Adrenal gland (tissue), 12 donors: Measurements from ENCODE around the gene CCSER1. TPM values are rescaled to one million over a fixed set of nuclear protein-coding genes. Genes with fewer than 3 reads are reported as not detected.
A peak's percentile ranks its signal among the peaks of the same experiment; 100 is the strongest.

ENCODE experiments used
- DNase-seq, 7 donors: peaks; one replicate each; pipeline ENCODE4 v3.0.0-alpha.2; 2019 to 2020
- H3K27ac ChIP-seq, 5 donors: fragments of 200-600 bp; sonication (generic) in 4 of 5; 1 replicate in 3 of 5; 2 replicates in 2 of 5; pipeline versions ENCODE4 v1.5.1 to v1.8.0; 2016 to 2020; ENCODE audit warnings: mild to moderate bottlenecking in 1 of 5
- H3K27me3 ChIP-seq: fragments of 200-600 bp; 2 replicates; pipeline ENCODE4 v1.8.0; 2021
- H3K36me3 ChIP-seq, 2 donors: fragments of 200-600 bp; replicated peaks in 1 of 2; 1 replicate in 1 of 2; 2 replicates in 1 of 2; pipeline versions ENCODE4 v1.5.1 to v1.8.0; 2018 to 2022
- H3K4me1 ChIP-seq, 2 donors: fragments of 200-600 bp; replicated peaks in 1 of 2; 1 replicate in 1 of 2; 2 replicates in 1 of 2; pipeline versions ENCODE4 v1.5.1 to v1.8.0; 2018 to 2021
- H3K4me3 ChIP-seq, 4 donors: fragments of 200-600 bp; sonication (generic) in 3 of 4; one replicate each; pipeline ENCODE4 v1.5.1; 2016 to 2018
- H3K9me3 ChIP-seq, 3 donors: fragments of 200-600 bp; sonication (generic) in 1 of 3; replicated peaks in 1 of 3; 1 replicate in 2 of 3; 2 replicates in 1 of 3; pipeline versions ENCODE4 v1.5.1 to v1.8.0; 2016 to 2021
- POLR2A ChIP-seq, 2 donors: fragments of 450-650 bp; IDR thresholded peaks; one replicate each; pipeline ENCODE4 v1.6.1; 2017; ENCODE audit warnings: antibody characterized with exemption in 2 of 2, mild to moderate bottlenecking in 2 of 2, moderate library complexity in 1 of 2
- WGBS, 4 donors: extraction: QIAGEN DNeasy Blood & Tissue Kit in 2 of 4; methylation state at CpG; one replicate each; pipeline versions ENCODE4 v1.1.5 to v1.1.7; 2013 to 2017; 5-methylcytosine and 5-hydroxymethylcytosine counted together
- intact Hi-C, 2 donors: fragments of 100-400 bp; cut with DNase I; formaldehyde crosslinking; loops; one replicate each; pipeline versions ENCODE4 v1.14.1 to v1.15.0; 2022 to 2023
- polyA plus RNA-seq, 3 donors: library from polyadenylated mRNA; stranded (reverse); fragments of 200-250 nt in 2 of 3; fragments of 350-450 nt in 1 of 3; fragmentation: Illumina TruSeq in 1 of 3; extraction: RNeasy Lipid Tissue Mini Kit (QIAGEN cat#74804) in 1 of 3; gene quantifications; one replicate each; pipeline ENCODE4 v1.2.3, GENCODE V29; 2013 to 2014
- total RNA-seq, 9 donors: library from RNA; depleted of rRNA in 4 of 9; stranded (reverse); fragments of >200 nt in 4 of 9; fragments of 120-200 nt in 1 of 9; fragmentation: NEBNext Ultra II Directional in 1 of 9; extraction: Animal tissue kit (Norgen Biotek cat#: 25700) in 1 of 9; gene quantifications; one replicate each; pipeline versions ENCODE4 v1.1.0 to v1.2.4, GENCODE V29; 2013 to 2023
- TF ChIP-seq, protein P1 (sequence below), 6 experiments: fragments of 450-650 bp in 4 of 6; fragments of 200-600 bp in 2 of 6; sonication (generic) in 1 of 6; IDR thresholded peaks; 1 replicate in 5 of 6; 2 replicates in 1 of 6; pipeline versions ENCODE4 v1.5.1 to v1.8.0; 2016 to 2021; ENCODE audit warnings: antibody characterized with exemption in 6 of 6, mild to moderate bottlenecking in 2 of 6, moderate library complexity in 1 of 6
- donor health status: healthy with polysubstance abuse.
- donor health status: Bipolar disorder and iron deficiency.
- donor health status: DM: yes; HTN: yes; CAD: no.
- donor health status: DM: no; HTN: no; CAD: no.
- donor health status: DM: no; HTN: no; CAD: no.
- donor health status: DM: yes; HTN: yes; CAD: no.

Gene CCSER1
- total and polyA plus RNA-seq, 12 donors: 0.14 to 11.7 (median 2.3) TPM; not detected in 1

DNA sequence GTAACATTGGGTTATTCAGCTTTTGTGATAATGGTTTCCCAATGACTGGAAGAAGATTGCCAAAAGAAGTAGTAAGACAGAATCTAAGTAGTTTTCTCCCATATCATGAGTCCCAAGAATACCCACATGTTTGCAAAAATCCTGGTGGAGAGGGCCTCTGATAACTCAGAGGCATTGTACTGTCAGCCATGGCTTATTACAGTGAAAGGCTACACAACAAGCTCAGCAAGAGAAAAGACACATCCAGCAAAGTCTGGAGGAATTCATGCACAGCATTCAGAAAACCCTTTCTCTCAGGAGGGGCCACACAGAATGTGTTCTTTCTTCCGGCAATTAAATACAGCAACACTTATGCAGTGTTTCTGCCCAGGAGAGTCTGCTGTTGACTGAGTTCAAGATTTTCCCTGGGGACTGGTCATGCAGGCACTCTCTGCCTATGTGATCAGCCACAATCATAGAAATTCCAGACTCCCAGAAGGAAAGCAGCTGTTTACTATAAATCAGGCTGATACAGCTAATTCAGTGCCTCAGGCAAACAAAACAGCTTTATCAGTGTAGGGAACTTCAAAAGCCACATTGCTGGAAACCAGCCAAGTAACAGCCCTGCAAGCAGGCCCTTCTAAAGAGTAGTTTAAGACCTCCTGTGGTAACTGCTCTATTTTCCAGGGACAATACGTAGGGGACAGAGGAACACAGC lies 937.1 kb downstream of the CCSER1 start:
- H3K27me3 ChIP-seq: no peaks in the 10 kb centered on the region
- DNase-seq: peak; percentile 16 to 71 (median 26)
- H3K27ac ChIP-seq: no peak overlapping the region
- H3K36me3 ChIP-seq: no peaks in the 10 kb centered on the region
- intact Hi-C loops: no loop called here
- WGBS, 4 donors: 34 to 50% (median 43%) methylated on average over 2 of the region's 2 CpGs
- peaks cover 9% of the 10 kb centered on the region in 2 donors for H3K4me1 ChIP-seq
- H3K4me3 ChIP-seq: no peak overlapping the region
- TF ChIP-seq, protein P1, sequence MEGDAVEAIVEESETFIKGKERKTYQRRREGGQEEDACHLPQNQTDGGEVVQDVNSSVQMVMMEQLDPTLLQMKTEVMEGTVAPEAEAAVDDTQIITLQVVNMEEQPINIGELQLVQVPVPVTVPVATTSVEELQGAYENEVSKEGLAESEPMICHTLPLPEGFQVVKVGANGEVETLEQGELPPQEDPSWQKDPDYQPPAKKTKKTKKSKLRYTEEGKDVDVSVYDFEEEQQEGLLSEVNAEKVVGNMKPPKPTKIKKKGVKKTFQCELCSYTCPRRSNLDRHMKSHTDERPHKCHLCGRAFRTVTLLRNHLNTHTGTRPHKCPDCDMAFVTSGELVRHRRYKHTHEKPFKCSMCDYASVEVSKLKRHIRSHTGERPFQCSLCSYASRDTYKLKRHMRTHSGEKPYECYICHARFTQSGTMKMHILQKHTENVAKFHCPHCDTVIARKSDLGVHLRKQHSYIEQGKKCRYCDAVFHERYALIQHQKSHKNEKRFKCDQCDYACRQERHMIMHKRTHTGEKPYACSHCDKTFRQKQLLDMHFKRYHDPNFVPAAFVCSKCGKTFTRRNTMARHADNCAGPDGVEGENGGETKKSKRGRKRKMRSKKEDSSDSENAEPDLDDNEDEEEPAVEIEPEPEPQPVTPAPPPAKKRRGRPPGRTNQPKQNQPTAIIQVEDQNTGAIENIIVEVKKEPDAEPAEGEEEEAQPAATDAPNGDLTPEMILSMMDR (IDR thresholded peaks at IDR 0.05): no peak
- no peak for TF ChIP-seq POLR2A (IDR thresholded peaks at IDR 0.05)
- no peaks in the 10 kb centered on the region for H3K9me3 ChIP-seq

DNA sequence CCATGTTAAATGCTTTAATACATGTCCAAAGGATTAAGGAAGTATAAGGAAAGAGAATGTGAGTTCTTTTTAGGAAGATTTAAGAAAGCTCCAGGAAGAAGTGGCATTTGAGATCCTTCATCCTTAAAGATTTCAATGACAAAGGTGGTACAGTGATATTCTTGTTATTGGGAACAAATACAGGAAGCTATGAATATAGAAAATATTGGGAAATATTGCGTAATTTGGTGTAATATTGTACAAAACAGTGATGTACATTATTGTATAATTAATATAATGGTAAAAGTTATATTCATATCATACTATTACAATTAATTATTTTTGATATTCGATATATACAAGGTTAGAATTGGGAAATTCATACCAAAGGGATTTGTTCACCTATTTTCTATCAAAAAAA lies 937.9 kb downstream of the CCSER1 start:
- Histone ChIP-seq H3K4me3 (no peak overlapping the region), H3K27ac (no peak overlapping the region), H3K36me3 (no peaks in the 10 kb centered on the region), H3K9me3 (no peaks in the 10 kb centered on the region), H3K4me1 (peaks cover 9% of the 10 kb centered on the region in 2 donors), H3K27me3 (no peaks in the 10 kb centered on the region)
- 90 to 92% (median 91%) methylated on average over 2 of the region's 2 CpGs for WGBS, 4 donors
- intact Hi-C loops: no loop called here
- no peak for TF ChIP-seq POLR2A (IDR thresholded peaks at IDR 0.05)
- TF ChIP-seq, protein P1 (IDR thresholded peaks at IDR 0.05): no peak
- DNase-seq: no peak

DNA sequence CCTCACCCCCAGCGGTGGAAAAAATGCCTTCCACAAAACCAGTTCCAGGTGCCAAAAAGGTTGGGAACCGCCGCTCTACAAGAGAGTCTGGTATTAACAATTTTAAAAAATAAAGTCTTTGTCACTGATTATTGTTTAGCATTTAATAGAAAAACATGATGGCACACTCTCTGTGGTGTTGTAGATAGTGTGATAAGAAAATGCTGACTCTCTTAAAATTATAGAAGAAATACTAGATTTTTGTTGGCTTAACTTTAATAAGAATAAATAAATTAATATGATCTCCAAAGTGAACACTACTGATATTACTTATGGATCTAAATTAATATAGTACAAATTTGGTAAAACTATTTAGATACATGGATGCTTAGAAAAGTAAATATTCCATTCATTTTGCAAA lies 943.5 kb downstream of the CCSER1 start:
- H3K4me1 ChIP-seq: no peaks in the 10 kb centered on the region
- TF ChIP-seq, protein P1 (IDR thresholded peaks at IDR 0.05): no peak
- TF ChIP-seq POLR2A (IDR thresholded peaks at IDR 0.05): no peak
- no peaks in the 10 kb centered on the region for H3K27me3 ChIP-seq
- intact Hi-C loops: no loop called here
- H3K4me3 ChIP-seq: no peak overlapping the region
- DNase-seq: no peak
- no peak overlapping the region for H3K27ac ChIP-seq
- H3K36me3 ChIP-seq: no peaks in the 10 kb centered on the region
- 92 to 98% (median 98%) methylated on average over 3 of the region's 3 CpGs for WGBS, 4 donors
- no peaks in the 10 kb centered on the region for H3K9me3 ChIP-seq

- intact Hi-C loops: no loop called here
- no peak overlapping the region for H3K4me3 ChIP-seq
- TF ChIP-seq, protein P1 (IDR thresholded peaks at IDR 0.05): no peak
- no peak for TF ChIP-seq POLR2A (IDR thresholded peaks at IDR 0.05)
- no peak for DNase-seq
- H3K4me1 ChIP-seq: no peaks in the 10 kb centered on the region
- no peaks in the 10 kb centered on the region for H3K27me3 ChIP-seq
- H3K36me3 ChIP-seq: no peaks in the 10 kb centered on the region
- no peak overlapping the region for H3K27ac ChIP-seq
- no peaks in the 10 kb centered on the region for H3K9me3 ChIP-seq
Observed at GRCh38 chr4:91076147-91076546, 949.0 kb downstream of the CCSER1 start.
